Thyroid gland (tissue), 4 donors: Measurements from ENCODE around the gene YTHDF2. TPM values are rescaled to one million over a fixed set of nuclear protein-coding genes. Genes with fewer than 3 reads are reported as not detected.
"Not testable (repeated sequence)": the region's sequence is repeated elsewhere in the genome, so short reads cannot be mapped to it uniquely, and the experiment has no call there.

Experiments
- DNase-seq, 2 donors: peaks; one replicate each; pipeline ENCODE4 v3.0.0-alpha.2; 2019
- H3K27ac ChIP-seq, 3 donors: fragments of 200-600 bp; sonication (generic); 1 replicate in 2 of 3; 2 replicates in 1 of 3; pipeline ENCODE4 v1.5.1; 2016 to 2019; ENCODE audit warnings: mild to moderate bottlenecking in 1 of 3, moderate library complexity in 1 of 3
- H3K27me3 ChIP-seq: fragments of 200-600 bp; sonication (generic); one replicate; pipeline ENCODE4 v1.5.1; 2019
- H3K36me3 ChIP-seq, 2 donors: fragments of 200-600 bp; sonication (generic); one replicate each; pipeline ENCODE4 v1.5.1; 2016 to 2019
- H3K4me1 ChIP-seq, 2 donors: fragments of 200-600 bp; sonication (generic); one replicate each; pipeline ENCODE4 v1.5.1; 2017 to 2019
- H3K4me3 ChIP-seq, 3 donors: fragments of 200-600 bp; sonication (generic); replicated peaks in 1 of 3; 1 replicate in 2 of 3; 2 replicates in 1 of 3; pipeline ENCODE4 v1.5.1; 2016; ENCODE audit warnings: mild to moderate bottlenecking in 1 of 3
- H3K9me3 ChIP-seq: fragments of 200-600 bp; sonication (generic); one replicate; pipeline ENCODE4 v1.5.1; 2017
- CTCF ChIP-seq, 6 experiments: fragments of 200-600 bp in 3 of 6; fragments of 450-650 bp in 3 of 6; sonication (generic) in 3 of 6; IDR thresholded peaks; one replicate each; pipeline ENCODE4 v1.5.1; 2016 to 2019; ENCODE audit warnings: antibody characterized with exemption in 6 of 6, mild to moderate bottlenecking in 2 of 6, inconsistent platforms in 1 of 6, moderate library complexity in 1 of 6
- POLR2A ChIP-seq, 2 donors: fragments of 450-650 bp; IDR thresholded peaks; one replicate each; pipeline ENCODE4 v1.6.1; 2017; ENCODE audit warnings: antibody characterized with exemption in 2 of 2, mild to moderate bottlenecking in 2 of 2, moderate library complexity in 1 of 2
- WGBS, 2 donors: methylation state at CpG; one replicate each; pipeline ENCODE4 v1.1.5; 2017; 5-methylcytosine and 5-hydroxymethylcytosine counted together
- intact Hi-C: fragments of 100-400 bp; cut with DNase I; formaldehyde crosslinking; loops from one replicate; pipeline ENCODE4 v1.15.1; 2023
- total RNA-seq, 4 donors: library from RNA; depleted of rRNA; stranded (reverse); fragments of >200 nt; gene quantifications; one replicate each; pipeline ENCODE4 v1.2.3, GENCODE V29; 2016

YTHDF2 gene
- total RNA-seq, 4 donors from 2014 or later = 53.1 to 74.4 (median 62.2) TPM

DNA sequence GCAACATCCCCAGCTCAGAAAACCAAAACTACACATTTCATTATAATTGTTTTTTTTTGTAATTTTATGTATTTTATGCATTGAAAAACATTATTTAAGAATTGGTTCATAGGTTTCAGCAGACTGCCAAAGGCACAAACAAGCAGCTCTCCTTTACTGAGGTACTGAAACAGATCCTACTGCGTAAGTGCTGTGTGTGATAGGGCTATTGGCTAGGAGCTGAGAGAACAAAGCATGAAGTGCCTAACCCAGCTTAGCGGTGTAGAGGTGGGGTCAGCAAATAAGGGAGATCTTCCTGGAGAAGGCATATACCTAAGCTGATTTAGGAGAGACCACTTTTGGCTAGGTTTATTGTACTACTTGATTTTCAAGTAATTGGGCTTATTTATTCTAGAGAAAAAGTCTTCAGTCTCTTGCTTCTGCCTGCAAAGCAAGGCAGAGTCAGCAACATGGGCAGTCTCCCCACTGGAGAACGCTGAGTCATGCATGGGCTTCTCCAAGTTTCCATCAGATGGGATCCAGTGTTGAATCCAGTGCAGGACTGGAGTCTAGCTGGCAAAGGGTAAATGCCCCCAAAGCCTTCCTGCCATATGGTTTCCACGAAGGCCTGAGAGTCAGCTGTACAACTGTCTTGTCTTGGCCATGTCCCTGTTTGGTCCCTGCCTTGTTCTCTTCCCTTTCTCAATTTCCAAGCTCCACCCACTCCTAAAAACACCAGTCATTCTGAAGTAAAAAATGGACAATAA, 18.0 kb upstream of the YTHDF2 start:
- H3K4me1 ChIP-seq = peaks cover 0 to 3% of the 10 kb centered on the region in 2 donors
- no peak overlapping the region for H3K27ac ChIP-seq
- peaks cover 8 to 9% of the 10 kb centered on the region in 2 donors for H3K36me3 ChIP-seq
- peak in 1 of 2 donors; percentile 7 for DNase-seq
- intact Hi-C loops = no loop called here
- TF ChIP-seq CTCF (IDR thresholded peaks at IDR 0.05) (peak in 1 of 6 experiments; percentile 4), POLR2A (IDR thresholded peaks at IDR 0.05) (no peak)
- no peak overlapping the region for H3K4me3 ChIP-seq
- 77 to 86% methylated on average over 4 of the region's 4 CpGs for WGBS, 2 donors
- H3K27me3 ChIP-seq = no peaks in the 10 kb centered on the region
- H3K9me3 ChIP-seq = no peaks in the 10 kb centered on the region

DNA sequence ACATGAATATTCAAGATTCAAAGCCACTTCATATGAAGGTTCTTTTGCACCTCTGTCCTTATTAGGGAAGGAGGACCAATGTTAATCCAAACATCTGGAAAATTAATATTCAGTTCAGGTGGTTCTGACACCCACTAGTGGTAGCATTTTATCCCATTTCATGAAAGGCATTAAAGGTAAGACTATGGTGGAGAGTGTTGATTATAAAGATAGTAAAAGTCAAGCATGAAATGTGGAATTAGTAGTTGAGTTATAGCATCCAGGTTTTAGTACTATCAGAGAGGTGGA, 17.5 kb upstream of the YTHDF2 start:
- H3K4me1 ChIP-seq = peaks cover 0 to 3% of the 10 kb centered on the region in 2 donors
- H3K27me3 ChIP-seq = no peaks in the 10 kb centered on the region
- H3K36me3 ChIP-seq = peaks cover 3 to 4% of the 10 kb centered on the region in 2 donors
- TF ChIP-seq CTCF (IDR thresholded peaks at IDR 0.05) = no peak
- TF ChIP-seq POLR2A (IDR thresholded peaks at IDR 0.05) = no peak
- DNase-seq = no peak
- H3K9me3 ChIP-seq = no peaks in the 10 kb centered on the region
- no peak overlapping the region for H3K4me3 ChIP-seq
- H3K27ac ChIP-seq = no peak overlapping the region
- intact Hi-C loops = no loop called here

- intact Hi-C loops = no loop called here
- WGBS, 2 donors = 66 to 81% methylated on average over 5 of the region's 5 CpGs
- DNase-seq = no peak
- Histone ChIP-seq H3K27ac (no peak overlapping the region), H3K36me3 (no peaks in the 10 kb centered on the region), H3K9me3 (no peaks in the 10 kb centered on the region), H3K27me3 (no peaks in the 10 kb centered on the region), H3K4me3 (no peak overlapping the region), H3K4me1 (peaks cover 0 to 3% of the 10 kb centered on the region in 2 donors)
- TF ChIP-seq CTCF (IDR thresholded peaks at IDR 0.05) (no peak), POLR2A (IDR thresholded peaks at IDR 0.05) (no peak)
These were observed 16.4 kb upstream of the YTHDF2 start for GRCh38 chr1:28720376-28720775.

GRCh38 chr1:28721927-28722326, 14.8 kb upstream of the YTHDF2 start:
- H3K27ac ChIP-seq, DNase-seq, H3K36me3 ChIP-seq, H3K9me3 ChIP-seq, H3K27me3 ChIP-seq, intact Hi-C loops, H3K4me3 ChIP-seq, H3K4me1 ChIP-seq: not testable (repeated sequence)
- 95 to 96% methylated on average over 18 of the region's 18 CpGs for WGBS, 2 donors

- H3K27me3 ChIP-seq, H3K27ac ChIP-seq, intact Hi-C loops, H3K4me3 ChIP-seq, DNase-seq, H3K4me1 ChIP-seq, H3K9me3 ChIP-seq, H3K36me3 ChIP-seq: not testable (repeated sequence)
- 89 to 93% methylated on average over 5 of the region's 5 CpGs for WGBS, 2 donors
These were observed 11.4 kb upstream of the YTHDF2 start for GRCh38 chr1:28725365-28725764.

DNA sequence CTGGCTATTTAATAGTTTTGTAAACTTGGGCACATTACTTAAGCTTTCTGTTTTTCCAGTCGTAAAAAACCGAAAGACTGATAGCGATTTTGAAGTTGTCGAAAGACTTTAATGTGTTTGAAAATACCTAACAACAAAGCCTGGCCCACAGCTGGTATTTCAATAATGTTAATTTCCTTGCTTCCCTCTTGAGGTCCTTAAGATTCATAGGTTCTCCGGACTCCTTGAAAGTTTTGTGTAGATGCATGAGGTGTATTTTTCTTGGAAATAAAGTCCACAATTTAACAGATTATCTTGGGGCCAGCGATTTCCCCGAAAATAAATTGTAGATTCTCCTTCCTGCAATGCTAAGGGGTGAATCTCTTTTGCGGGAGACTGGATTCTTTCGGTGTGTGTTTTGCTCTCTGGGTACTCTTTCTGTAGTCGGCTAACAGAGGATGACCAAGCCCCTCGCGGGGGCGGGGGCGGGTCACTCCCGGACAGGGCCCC, 735 bp upstream of the YTHDF2 start:
- intact Hi-C loops = loop anchor here (5.0 kb wide), 2 partner anchors 36 to 94 kb away; partner anchors contain the start of gene TAF12

More for the DNA sequence above, 735 bp upstream of the YTHDF2 start:
- DNase-seq = no peak
- Histone ChIP-seq H3K36me3 (peaks cover 12% of the 10 kb centered on the region in 2 donors), H3K27ac (peak overlapping the region; percentile 67 to 86 (median 82)), H3K9me3 (no peaks in the 10 kb centered on the region), H3K4me1 (peaks cover 23 to 34% of the 10 kb centered on the region in 2 donors), H3K27me3 (no peaks in the 10 kb centered on the region), H3K4me3 (peak overlapping the region in 1 of 3 donors; percentile 69)
- WGBS, 2 donors = 10 to 12% methylated on average over 14 to 15 of the region's 15 CpGs
- TF ChIP-seq POLR2A (IDR thresholded peaks at IDR 0.05) (no peak), CTCF (IDR thresholded peaks at IDR 0.05) (no peak)
